ENCODE data around the gene BCDIN3D.

The BCDIN3D gene

DNA sequence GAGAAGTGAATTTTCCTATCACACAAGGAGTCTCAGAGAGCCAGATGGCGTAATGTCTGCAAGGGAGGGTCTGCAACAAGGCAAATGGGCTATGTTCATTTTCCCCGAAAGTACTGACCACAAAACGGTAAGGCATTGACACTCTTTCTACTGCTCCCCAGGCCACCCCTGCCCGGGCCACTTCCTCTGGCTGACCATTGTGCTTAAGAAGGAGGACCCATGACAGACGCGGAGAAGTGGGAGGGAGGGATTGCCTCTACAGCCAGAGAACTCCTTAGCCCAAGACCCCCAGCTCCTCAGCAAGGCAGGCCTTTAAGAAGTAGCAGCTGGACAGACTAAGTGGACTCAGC is 15.9 kb downstream of the BCDIN3D start:
- peak overlapping the region; percentile 60 for H3K4me3 ChIP-seq (ENCODE audit: low read depth, low read length)
- peak; percentile 20 for DNase-seq (ENCODE audit: low read depth)
- TF ChIP-seq POLR2A (IDR thresholded peaks at IDR 0.05; ENCODE audit: extremely low read depth, insufficient read length) (no peak), MYC (IDR thresholded peaks at IDR 0.05; ENCODE audit: low read depth, low read length) (no peak)
- TF ChIP-seq, protein P1, sequence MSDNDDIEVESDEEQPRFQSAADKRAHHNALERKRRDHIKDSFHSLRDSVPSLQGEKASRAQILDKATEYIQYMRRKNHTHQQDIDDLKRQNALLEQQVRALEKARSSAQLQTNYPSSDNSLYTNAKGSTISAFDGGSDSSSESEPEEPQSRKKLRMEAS (IDR thresholded peaks at IDR 0.05; ENCODE audit: low read depth, low read length) = no peak
- TF ChIP-seq, protein P2, sequence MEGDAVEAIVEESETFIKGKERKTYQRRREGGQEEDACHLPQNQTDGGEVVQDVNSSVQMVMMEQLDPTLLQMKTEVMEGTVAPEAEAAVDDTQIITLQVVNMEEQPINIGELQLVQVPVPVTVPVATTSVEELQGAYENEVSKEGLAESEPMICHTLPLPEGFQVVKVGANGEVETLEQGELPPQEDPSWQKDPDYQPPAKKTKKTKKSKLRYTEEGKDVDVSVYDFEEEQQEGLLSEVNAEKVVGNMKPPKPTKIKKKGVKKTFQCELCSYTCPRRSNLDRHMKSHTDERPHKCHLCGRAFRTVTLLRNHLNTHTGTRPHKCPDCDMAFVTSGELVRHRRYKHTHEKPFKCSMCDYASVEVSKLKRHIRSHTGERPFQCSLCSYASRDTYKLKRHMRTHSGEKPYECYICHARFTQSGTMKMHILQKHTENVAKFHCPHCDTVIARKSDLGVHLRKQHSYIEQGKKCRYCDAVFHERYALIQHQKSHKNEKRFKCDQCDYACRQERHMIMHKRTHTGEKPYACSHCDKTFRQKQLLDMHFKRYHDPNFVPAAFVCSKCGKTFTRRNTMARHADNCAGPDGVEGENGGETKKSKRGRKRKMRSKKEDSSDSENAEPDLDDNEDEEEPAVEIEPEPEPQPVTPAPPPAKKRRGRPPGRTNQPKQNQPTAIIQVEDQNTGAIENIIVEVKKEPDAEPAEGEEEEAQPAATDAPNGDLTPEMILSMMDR (IDR thresholded peaks at IDR 0.05; ENCODE audit: low read depth, low read length) = no peak

DNA sequence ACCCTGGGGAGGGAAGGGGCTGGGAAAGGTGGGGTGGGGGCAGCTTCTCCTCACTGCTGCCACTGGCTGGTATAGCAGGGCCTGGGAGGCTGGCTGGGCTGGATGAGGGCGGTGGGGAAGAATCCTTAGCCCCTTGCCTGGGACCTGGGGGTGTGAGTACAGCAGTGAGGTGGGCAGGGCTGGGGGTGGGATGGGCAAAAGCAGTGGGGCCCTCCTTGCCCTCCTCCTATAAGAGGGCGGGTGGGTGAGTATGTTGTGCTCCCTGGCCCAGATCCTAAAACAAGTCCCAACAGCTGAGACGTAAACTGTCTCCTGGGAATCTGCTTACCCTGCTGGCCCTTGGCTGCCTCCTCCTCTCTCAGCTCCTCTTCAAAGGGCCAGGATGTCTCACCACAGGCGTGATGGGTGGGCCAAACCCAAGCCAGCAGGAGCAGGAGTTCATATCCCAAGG is 16.9 kb downstream of the BCDIN3D start:
- DNase-seq (ENCODE audit: low read depth) = no peak
- TF ChIP-seq, protein P1 (IDR thresholded peaks at IDR 0.05; ENCODE audit: low read depth, low read length) = no peak
- TF ChIP-seq POLR2A (IDR thresholded peaks at IDR 0.05; ENCODE audit: extremely low read depth, insufficient read length) = no peak
- TF ChIP-seq, protein P2 (IDR thresholded peaks at IDR 0.05; ENCODE audit: low read depth, low read length) = no peak
- no peak for TF ChIP-seq MYC (IDR thresholded peaks at IDR 0.05; ENCODE audit: low read depth, low read length)
- no peak overlapping the region for H3K4me3 ChIP-seq (ENCODE audit: low read depth, low read length)

DNA sequence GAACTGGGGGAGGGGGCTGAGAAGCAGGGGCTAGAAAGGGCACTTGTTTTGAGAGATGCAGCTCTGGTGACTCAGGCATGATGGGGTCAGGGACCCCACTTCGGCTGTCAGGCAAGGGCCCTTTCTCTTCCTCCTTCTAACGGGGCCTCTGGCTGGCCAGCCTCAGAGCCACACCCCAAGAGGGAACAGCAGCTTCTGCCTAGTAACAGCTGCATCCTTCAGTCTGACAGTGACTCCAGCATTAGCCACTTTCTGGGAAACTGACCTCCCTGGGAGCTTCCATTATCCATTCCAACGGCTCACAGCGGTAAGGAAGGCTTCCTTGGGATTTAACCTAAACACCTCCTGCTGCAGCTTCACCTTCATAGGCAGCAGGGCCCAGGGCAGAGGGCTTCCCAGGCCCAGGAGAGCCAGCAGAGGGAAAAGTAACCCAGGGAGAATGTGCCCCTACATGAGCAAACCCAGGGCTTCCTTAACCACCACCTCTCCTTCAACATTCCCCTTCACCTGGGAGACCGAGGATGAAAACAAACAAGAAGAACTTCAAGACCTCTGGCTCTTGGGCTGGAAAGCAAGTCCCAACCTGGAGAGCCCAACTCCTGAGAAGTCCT is 17.4 kb downstream of the BCDIN3D start:
- H3K4me3 ChIP-seq (ENCODE audit: low read depth, low read length) = no peak overlapping the region
- TF ChIP-seq MYC (IDR thresholded peaks at IDR 0.05; ENCODE audit: low read depth, low read length) (no peak), POLR2A (IDR thresholded peaks at IDR 0.05; ENCODE audit: extremely low read depth, insufficient read length) (no peak)
- TF ChIP-seq, protein P2 (IDR thresholded peaks at IDR 0.05; ENCODE audit: low read depth, low read length) = no peak
- TF ChIP-seq, protein P1 (IDR thresholded peaks at IDR 0.05; ENCODE audit: low read depth, low read length) = no peak
- DNase-seq (ENCODE audit: low read depth) = peak; percentile 72

DNA sequence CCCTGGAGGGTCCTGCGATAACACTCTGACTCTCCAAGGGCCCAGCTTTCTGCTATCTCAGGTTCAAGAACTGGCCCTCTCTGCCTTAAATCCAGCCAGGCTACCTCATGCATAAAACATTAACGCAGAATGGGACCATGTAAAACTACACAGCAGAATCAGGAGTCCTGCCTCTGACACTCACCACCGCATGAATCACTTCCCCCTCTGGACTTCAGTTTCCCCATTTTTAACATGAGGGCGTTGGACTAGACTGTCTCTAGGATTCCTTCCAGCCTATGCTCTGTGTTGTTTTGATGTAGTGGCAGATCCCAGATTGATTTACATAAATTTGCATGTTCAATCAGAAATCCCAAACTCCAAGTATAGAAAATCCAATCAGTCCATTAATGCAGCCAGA is 18.0 kb downstream of the BCDIN3D start:
- H3K4me3 ChIP-seq (ENCODE audit: low read depth, low read length) = peak overlapping the region; percentile 21
- TF ChIP-seq MYC (IDR thresholded peaks at IDR 0.05; ENCODE audit: low read depth, low read length) = peak; percentile 56
- TF ChIP-seq POLR2A (IDR thresholded peaks at IDR 0.05; ENCODE audit: extremely low read depth, insufficient read length) = no peak
- TF ChIP-seq, protein P1 (IDR thresholded peaks at IDR 0.05; ENCODE audit: low read depth, low read length) = peak; percentile 51
- peak; percentile 89 for DNase-seq (ENCODE audit: low read depth)

DNA sequence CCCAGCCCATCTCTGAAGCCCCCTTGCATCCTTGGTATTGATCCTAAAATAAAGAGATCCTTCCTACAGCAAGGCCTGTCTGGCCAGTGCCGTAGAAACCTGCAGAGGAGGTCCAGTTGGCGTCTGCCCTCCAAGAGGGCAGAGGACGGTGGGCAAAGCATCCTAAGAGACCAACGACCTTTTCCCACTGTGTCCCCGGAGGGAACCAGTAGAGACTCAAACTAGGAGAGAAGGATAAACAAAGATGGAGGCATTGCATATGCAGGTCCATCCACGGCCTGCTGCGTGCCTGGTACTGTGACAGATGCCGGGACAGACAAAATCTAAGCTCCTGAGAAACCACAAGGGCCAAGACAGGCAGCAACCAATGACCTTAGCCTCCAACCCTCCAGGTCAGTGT is 18.5 kb downstream of the BCDIN3D start:
- no peak for DNase-seq (ENCODE audit: low read depth)
- TF ChIP-seq, protein P1 (IDR thresholded peaks at IDR 0.05; ENCODE audit: low read depth, low read length) = no peak
- TF ChIP-seq MYC (IDR thresholded peaks at IDR 0.05; ENCODE audit: low read depth, low read length) = no peak
- TF ChIP-seq, protein P2 (IDR thresholded peaks at IDR 0.05; ENCODE audit: low read depth, low read length) = no peak
- no peak for TF ChIP-seq POLR2A (IDR thresholded peaks at IDR 0.05; ENCODE audit: extremely low read depth, insufficient read length)
- H3K4me3 ChIP-seq (ENCODE audit: low read depth, low read length) = peak overlapping the region; percentile 21

DNA sequence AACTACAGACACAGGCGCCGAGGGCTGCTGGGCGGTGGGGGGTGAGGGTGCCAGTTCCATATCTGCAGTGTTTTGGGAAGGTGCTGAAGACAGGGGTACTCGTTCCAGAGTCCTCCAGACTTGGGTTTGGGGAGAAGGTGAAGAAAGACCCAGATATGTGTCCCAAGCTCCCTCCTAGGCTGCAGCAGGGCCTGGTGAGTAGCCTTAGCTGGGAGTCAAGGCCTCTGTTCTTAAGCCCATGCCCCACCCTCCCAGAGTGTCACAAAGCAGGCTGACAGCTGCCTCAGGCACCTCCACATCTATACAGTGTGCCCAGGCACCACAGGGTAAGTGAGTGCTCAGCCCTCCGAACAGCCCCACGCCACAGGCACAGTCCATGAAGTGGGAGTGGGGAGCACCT is 19.0 kb downstream of the BCDIN3D start:
- DNase-seq (ENCODE audit: low read depth) = no peak
- no peak overlapping the region for H3K4me3 ChIP-seq (ENCODE audit: low read depth, low read length)
- TF ChIP-seq, protein P1 (IDR thresholded peaks at IDR 0.05; ENCODE audit: low read depth, low read length) = no peak
- TF ChIP-seq, protein P2 (IDR thresholded peaks at IDR 0.05; ENCODE audit: low read depth, low read length) = no peak
- TF ChIP-seq POLR2A (IDR thresholded peaks at IDR 0.05; ENCODE audit: extremely low read depth, insufficient read length) (no peak), MYC (IDR thresholded peaks at IDR 0.05; ENCODE audit: low read depth, low read length) (no peak)

Measured in NB4 (cell line).